Measurements from ENCODE around the gene ZNF22.

The ZNF22 gene

DNA sequence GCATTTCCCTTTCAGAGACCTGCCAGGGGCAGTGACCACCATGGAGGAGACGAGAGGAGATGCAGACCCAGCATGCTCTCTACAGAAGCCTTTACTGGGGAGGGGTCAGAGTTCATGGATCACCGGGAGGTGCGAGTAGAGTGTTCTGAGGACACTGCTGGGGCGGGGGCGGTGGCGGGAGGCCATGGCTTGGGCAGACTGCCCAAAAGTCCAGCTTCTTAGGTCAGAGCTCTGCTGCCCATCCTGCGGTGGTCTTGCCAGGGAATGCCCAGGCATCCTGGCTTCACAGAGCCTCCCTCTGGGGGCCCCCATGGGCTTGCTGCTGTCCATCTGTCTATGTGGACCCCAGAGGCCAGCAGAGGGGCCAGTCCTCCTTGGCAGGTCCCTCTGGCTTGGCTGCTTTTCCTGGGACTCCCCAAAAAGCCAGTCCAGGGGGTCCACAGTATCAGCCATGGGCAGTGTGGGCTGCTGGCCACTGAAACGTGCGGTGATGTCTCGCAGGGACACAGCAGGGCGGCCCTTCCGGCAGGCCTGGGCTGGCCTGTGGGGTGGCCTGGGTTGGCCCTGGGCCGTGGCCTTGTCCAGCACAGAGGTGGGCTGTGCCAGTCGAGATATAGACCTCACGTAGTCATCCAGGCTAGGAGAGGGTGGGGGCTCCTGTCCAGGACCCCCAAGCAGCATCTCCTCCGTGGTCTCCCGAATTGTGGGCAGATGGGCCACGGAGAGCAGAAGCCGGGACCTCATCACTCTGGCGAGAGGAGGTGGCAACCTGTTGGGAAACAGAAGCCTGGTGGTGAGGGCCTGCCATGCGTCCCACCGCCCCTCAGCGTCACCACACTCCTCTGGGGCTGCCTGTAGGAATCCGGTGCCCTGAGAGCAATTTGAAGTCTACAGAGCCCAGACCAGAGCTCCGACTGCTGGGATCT lies 23.2 kb upstream of the ZNF22 start:
- no peak for DNase-seq (ENCODE audit: low spot score)

DNA sequence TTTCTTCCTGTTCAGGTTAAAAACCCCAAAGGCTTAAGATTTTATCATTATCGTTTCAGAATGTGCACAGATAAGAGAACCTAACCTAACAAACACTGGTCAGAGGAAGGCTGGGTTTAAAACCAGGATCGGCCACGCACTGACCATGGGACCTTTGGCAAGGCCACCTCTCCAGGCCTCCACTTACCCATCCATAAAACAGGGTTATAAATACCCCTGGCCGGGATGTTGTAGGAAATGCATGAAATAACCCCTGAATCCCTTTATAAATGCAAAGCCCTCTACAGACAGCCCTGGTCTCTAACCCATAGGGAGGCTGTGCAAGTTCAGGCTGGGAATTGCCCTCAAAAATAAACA lies 22.5 kb upstream of the ZNF22 start:
- no peak for DNase-seq (ENCODE audit: low spot score)

DNA sequence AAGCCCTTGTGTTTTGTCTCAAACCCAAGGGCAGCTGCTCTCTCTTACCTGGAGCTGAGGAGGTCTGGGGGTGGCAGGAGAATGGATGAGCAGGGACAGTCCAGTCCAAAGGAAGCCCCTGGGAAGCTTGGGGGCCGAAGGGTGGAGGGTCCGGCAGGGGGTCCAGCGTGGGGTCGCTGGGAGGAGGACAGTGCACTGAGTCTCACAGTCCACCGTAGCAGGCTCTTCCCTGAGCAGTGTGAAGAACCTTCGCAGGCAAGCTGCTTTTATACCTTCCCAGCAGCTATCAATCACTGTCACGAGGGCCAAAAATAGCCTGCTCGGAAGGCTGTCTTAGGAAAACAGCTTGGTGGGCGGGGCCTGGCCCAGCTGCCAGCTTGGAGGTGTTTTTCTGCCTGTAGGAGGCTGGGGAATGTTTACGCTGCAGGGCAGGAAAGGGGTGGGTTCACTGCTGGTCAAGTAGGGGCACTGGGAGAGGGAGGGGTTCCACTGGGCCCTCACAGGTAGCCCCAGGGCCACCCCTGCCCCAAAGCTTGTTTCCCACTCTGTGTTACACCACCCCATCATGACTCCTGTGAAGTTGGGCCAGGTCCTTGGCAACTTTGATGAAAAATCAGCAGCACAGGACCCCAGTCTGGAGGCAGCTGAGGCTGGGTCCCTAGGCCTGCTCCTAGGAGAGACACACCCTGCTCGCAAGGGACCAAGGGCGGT lies 22.0 kb upstream of the ZNF22 start, which contains the start of gene DEPP1:
DEPP1 (minus strand) TSS at position 240 of the 711 bp plus-strand sequence. CDS start 779 bp downstream, outside the sequence.
- peak; percentile 87 for DNase-seq (ENCODE audit: low spot score)

DNA sequence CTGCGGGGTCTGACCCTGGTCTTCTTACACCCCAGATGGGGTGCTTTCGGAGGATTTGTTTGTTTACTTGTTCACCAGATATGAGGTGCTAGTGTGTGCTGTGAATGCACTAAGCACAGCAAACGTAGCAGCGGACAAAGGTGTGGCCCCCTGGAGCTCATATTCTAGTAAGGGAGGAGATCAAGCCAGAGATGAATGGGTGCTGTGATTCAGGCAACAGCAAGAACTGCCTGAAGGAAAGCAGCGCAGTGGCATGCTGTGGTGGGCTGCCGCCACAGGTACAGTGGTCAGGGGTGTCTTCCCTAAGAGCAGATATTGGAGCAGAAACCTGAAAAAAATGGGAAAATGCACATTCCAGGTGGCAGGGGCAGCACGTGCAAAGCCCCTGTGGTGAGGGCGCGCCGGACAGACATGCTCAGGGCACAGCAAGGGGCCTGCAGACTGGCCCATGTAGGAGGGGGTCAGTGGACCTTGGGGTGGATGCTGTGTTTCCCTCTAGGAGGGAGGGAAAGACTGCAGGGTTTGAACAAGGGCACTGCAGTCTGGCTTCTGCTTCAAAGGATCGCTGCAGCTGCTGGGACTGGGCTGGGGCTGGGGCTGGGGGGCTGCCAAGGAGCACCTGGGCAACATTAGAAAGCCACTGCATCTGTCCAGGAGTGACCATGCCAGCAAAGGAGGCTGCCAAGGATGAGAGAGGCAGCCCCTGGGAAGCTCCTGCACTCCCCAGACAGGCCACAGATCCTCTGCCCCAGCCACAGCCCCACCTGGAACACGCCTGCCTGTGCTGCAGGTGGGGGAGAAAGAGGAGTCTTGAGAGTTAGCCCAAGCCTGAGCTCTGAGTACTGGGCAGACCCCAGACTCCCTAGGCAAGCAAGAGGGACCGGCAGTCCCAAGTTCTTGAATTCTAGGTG lies 21.2 kb upstream of the ZNF22 start:
- no peak for DNase-seq (ENCODE audit: low spot score)

DNA sequence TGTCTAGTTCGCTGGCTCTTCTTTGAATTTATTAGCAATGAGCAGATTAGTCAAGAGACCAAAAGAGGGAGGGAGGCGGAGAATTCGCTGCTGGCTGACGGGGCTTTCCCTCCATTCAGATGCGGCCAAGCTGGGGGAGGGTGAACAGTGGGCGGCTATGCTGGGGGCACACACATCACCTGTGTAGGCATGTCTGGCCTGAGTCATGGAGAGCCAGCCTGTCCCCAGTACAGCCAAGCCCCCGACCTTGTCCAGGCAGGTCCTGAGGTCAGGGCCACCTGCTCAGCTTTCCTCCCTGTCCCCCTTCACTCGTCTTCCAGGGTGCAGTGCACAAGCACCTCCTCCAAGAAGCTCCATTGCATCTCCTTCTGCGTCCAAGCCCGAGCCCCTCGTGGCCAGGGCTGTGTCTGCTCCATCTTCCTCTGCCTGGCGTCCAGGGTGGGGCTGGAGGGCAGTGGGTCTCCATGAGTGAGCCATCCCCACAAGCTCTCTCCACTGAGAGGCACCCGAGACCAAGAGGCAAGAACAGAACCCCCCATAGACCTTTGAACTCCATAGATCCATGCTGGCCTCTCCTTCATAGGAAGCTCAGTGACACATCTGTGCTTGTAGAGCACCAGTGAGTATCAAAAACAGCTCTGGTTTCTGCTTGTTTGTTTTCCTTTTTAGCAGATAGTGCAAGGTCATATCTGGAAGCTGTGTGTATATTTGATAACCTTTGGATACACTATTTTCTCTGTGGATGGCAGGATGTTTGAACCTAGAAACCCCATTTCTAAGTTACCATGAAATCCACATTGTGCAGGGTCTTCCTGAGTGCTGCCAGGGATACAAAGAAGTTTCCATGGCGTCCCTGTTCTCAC lies 20.2 kb upstream of the ZNF22 start:
- no peak for DNase-seq (ENCODE audit: low spot score)

DNA sequence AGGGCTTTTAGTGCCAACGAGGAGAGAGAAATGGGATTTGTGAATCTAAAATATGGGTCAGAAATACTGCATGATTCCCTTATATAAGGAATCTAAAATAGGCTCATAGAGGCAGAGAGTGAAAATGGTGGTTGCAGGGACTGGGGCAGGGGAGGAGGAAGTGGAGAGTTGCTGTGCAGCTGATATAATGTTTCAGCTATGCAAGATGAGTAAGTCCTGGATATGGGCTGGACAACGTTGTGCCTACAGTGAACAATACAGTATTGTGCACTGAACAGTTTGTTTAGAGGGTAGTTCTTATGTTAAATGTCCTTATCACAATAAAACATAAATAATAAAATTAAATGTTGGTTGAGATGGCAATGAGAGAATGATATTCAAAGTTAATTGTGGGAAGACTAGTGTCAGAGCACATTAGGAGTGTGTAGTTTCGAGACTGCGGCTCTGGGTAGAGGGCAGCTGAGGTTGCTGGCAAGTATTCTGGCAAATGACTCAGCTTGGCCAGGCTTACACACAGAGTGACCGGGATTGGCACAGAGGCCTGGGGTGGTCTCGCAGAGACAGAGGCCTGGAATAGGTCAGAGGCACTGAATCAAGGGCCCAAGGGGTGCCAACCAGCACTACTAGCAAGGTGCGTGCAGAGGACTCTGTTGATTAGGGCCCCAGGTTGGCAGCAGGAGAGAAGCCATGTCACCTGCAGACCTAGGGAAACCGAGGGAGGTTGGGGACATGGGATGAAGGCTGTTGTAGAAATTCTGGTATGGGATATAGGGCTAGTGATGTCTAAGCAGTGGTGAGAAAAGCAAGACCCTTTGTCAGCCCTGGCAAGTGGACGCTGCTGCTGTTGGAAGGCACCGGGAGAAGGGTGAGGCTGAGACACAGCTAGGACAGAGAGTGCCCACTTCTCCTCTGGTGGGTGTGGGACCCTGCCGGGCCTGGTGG lies 19.3 kb upstream of the ZNF22 start:
- DNase-seq (ENCODE audit: low spot score) = peak; percentile 88

DNA sequence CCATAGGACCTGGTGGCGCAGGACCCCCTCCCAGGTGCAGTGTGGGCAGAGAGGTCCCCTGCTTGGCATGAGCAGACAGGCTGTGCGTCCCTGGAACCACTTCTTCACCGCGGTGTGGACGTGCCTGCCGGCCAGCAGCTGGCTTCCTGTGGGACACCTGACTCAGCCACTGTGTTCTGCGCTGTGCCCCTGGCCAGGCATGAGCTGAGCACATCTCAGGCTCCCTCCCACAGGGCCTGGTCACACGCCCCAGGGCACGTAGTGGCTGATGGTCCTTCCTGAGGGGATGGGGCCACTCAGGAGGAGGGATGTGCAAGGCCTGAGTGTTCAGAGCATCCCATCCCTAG lies 18.6 kb upstream of the ZNF22 start:
- no peak for DNase-seq (ENCODE audit: low spot score)

DNA sequence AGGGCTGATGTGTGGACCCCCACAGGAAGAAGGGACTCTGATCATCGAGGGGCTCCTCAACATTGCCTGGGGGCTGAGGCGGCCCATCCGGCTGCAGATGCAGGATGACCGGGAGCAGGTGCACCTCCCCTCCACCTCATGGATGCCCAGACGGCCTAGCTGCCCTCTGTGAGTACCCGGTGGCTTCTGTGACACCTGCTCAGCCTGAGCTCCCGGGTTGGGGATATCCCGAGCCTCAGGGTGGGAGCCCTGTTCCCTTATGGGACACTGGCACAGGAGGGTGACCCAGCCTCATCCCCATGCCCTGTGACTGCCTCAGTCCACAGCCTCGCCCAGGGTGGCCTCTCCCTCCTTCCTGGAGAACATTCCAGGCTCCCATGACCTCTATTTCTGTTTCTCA lies 18.2 kb upstream of the ZNF22 start:
- DNase-seq (ENCODE audit: low spot score) = no peak

DNA sequence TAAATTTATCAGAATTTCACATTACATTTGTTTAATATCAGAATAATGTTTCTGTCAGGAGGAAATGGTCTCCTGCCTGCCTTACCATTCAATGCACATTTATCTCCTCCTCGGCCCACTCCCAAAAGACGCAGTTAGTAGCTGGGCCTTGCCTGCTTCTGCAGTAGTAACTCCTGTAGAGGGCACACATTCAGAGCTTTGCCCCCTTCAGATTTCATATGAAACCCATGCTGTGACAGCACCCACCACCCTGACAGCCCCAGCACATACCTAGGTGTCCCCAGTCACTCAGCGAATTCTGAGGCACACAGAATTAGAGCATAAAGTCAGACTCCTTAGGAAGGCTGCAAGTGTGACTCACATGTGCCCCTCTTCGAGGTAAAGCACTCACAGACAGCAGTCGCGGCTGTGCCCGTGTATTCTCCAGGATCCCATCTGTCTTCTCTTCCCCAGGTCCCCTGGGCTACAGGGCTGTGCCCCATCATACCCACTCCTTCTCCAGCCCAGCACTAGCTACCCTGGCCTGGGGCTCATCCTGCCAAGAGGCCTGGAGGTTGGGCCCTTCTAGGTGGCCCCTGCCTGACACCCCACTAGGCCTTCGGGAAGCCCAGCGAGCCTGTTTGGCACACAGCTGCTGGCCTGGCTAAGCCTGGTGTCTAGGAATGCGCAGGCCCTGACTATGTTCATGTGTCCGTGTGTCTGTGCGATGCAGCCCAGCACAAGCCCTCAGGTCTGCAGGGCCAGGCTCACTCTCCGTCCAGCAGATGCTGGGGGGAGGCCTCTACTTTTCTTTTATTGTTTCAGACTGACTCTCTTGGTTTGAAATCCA lies 17.4 kb upstream of the ZNF22 start:
- DNase-seq (ENCODE audit: low spot score) = no peak

DNA sequence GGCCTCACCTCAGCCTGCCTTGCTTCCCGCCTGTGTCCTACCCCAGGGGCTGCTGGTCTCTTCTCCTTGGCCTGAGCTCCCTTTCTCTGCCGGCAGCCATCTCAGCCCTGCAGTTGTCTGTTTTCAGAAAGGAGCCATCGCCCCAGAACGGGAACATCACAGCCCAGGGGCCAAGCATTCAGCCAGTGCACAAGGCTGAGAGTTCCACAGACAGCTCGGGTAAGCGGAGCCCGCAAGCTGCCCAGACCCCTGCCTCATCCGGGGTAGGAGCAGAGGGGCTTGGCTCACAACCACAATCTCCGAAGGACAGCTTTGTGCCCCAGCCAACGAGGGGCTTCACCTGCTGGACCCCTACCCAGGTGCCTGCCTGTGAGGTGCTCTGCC lies 16.8 kb upstream of the ZNF22 start:
- DNase-seq (ENCODE audit: low spot score) = no peak

DNA sequence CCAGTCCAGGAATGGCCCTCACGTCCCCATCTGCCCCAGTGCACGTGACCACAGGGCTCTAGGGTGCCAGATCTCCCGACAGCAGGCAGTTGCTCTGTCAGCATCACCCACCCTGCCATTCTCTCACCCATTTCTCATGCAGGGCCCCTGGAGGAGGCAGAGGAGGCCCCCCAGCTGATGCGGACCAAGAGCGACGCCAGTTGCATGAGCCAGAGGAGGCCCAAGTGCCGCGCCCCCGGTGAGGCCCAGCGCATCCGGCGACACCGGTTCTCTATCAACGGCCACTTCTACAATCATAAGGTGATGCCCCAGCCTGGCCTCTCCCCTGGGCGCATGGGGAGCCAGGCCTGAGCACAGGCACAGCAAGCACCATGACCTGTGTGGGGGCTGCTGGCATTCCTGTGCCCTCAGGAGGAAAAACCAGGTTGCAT lies 16.0 kb upstream of the ZNF22 start:
- DNase-seq (ENCODE audit: low spot score) = no peak

DNA sequence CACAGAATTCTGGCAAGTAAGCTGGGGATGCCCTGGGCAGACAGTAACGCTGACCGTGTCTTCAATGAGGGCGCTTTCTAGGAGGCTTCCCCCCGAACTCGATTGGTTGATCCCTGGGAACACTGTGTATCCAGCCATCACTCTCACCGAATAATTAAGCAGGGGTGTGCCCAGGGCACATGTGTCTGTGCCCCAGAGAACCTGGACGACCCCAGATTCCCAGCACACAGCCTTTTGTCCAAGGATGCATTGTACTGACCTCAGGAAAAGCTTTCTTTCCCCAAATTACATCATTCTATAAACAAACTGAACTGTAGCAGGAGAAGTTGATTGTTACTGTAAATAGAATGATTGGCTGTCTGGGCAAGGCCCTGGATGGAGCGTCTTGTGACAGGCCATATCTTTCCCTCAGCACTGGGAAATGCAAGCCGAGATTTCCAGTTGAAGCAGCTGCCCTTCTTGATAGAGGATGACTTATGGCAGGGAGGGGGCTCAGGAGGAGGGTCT lies 15.5 kb upstream of the ZNF22 start:
- no peak for DNase-seq (ENCODE audit: low spot score)

DNA sequence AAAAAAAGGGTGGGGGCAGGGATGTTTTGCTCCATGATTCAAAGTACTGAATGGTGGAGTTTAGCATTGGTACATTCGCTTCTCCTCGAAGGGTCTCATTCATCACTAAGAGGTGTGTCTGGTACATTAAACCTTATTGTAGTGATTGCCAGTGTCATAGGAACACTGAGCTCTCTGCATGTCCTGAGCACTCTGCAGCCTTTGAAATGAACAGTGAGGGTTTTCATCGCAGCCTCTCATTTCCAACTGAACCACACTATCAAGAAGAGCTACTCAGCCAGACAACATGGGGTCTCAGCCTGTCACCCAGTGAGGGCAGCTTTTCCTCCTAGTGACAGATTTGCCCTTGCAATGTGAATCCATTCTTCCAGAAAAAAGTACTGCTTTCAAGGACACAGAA lies 14.5 kb upstream of the ZNF22 start:
- DNase-seq (ENCODE audit: low spot score) = no peak

DNA sequence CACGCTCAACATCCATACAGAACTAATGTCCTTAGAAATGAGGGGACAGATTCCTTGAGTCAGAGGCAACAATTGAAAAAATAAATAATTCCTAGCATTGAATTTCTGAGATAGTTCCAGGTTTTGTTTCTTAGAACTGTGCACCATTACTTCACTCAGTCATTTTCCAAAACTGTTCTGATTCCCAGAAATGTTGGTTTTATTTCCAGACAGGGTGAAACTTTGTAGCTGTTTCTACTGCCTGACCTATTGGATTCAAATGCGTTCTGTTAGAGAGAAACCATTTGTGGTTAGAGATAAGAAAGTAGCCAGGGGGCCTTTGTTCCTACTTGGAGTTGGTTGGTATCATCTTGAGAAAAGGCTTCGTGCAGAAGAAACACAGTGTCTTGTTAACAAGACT lies 14.1 kb upstream of the ZNF22 start:
- DNase-seq (ENCODE audit: low spot score) = no peak

DNA sequence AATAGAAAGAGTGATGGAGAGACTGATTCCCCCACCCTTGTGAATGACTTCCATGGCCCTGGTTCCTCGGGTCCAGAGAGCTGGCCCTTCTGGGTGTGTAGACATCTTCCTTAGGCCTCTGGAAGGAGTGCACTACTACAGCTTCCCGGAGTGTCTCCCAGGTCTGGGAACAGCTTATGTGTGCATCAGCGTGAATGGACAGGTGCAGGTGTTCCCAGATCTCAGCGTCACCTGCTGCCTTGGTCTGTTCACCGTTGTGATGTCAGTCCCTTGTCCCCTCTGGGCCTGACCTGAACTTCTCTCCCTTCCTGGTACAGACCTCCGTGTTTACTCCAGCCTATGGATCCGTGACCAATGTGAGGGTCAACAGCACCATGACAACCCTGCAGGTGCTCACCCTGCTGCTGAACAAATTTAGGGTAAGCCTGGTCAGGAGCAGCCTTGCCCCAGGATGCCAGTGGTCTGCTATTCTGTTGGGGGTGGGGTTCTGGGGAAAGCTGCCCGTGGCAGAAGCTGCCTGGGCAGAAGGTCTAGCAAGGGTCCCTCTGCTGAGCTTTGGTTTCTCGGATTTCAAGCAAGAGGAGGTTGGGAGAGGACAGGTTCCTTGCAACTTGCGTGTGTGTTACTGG lies 11.7 kb upstream of the ZNF22 start:
- DNase-seq (ENCODE audit: low spot score) = no peak

DNA sequence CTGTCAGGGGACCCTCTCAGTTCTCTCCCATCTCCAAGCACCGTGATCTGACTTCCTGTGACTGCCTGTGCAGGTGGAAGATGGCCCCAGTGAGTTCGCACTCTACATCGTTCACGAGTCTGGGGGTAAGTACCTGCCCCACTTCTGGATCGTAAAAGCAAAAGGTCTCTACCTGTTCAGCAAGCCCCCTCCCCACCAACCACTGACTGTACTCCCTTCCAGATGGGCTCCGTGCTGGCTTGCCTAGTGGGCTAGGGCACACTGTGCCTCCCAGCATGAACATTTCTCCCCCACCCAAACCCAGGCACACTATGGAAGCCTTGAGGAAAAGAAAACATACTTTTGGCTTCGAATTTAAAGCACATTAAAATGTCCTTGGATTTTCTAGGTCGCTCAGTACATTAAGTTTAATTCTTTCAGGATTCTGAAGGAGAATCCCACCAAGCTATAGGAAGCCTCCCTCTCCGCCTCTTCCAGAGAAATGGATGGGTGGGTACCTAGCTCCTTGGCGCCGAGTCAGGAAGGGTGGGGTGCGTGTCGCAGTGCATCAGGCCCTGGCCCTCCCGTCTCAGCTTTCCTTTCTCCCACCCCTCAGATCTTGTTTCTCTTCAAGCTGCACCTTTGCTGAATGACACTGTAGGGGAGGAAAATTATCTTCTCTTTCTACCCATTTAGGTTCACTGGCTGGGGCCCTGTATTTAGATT lies 11.0 kb upstream of the ZNF22 start:
- DNase-seq (ENCODE audit: low spot score) = no peak

DNA sequence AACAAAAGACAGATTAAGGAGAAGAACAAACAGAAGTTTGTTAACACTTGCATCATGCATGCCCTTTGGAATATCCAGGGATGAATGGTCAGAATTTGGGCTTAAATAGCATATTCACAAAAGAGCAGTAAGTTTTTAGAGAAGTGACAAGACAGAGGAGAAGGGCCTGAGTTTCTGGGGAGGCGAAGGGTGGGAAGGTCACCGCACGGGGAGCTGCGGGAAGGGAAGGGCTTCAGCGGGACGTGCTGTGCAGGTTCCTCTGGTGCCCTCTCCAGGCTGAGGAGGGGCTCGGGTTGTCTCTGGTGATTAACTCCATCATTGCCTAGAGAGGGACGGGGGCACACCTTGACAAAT lies 10.4 kb upstream of the ZNF22 start:
- no peak for DNase-seq (ENCODE audit: low spot score)

DNA sequence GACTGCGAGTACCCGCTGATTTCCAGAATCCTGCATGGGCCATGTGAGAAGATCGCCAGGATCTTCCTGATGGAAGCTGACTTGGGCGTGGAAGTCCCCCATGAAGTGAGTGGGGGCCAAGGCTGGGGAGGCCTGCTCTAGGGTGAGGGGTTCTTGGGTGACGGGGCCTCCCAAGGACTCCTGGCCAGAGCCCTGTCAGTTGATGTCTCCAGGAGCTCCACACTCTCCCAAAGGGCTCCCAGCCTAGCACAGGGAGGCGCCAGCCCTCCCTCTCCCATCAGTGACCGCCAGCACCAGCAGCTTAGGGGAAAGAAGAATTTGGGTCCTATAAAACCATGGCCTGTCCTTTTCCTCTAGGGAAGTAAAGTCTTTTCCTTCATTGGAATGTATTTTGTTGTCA lies 9.8 kb upstream of the ZNF22 start:
- DNase-seq (ENCODE audit: low spot score) = no peak
